Measurements from ENCODE around the gene CHPF. TPM values are rescaled to one million over a fixed set of nuclear protein-coding genes. Genes with fewer than 3 reads are reported as not detected.

Gene CHPF
- total RNA-seq, 1 experiment from 2014 or later = 13.8 TPM

DNA sequence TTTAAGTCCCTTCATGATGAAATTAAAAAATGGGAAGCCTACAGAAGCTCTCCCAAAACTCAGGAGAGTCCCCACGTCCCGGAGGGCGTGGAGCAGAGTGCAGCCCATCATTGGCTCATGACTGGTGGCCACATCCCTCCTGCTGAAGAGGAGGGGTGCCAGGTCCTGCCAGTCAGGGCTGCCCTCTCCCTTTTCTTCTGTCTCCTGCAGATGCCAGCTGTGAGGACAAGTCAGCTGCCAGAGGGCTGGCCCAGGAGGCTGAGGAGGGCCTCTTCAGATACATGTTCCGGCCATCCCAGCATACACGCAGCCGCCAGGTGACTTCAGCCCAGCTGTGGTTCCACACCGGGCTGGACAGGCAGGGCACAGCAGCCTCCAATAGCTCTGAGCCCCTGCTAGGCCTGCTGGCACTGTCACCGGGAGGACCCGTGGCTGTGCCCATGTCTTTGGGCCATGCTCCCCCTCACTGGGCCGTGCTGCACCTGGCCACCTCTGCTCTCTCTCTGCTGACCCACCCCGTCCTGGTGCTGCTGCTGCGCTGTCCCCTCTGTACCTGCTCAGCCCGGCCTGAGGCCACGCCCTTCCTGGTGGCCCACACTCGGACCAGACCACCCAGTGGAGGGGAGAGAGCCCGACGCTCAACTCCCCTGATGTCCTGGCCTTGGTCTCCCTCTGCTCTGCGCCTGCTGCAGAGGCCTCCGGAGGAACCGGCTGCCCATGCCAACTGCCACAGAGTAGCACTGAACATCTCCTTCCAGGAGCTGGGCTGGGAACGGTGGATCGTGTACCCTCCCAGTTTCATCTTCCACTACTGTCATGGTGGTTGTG, 31.1 kb upstream of the CHPF start:
- no peak for DNase-seq (ENCODE audit: low spot score)
- Histone ChIP-seq H3K4me1 (ENCODE audit: insufficient read depth, low read length, poor library complexity, severe bottlenecking) (peaks cover 13% of the 10 kb centered on the region), H3K4me3 (ENCODE audit: low read depth, low read length, poor library complexity, severe bottlenecking) (no peak overlapping the region), H3K27me3 (replicated peaks; ENCODE audit: insufficient read depth, low read depth, low read length, poor library complexity) (no peaks in the 10 kb centered on the region), H3K36me3 (ENCODE audit: insufficient read depth, low read length, poor library complexity, severe bottlenecking) (no peaks in the 10 kb centered on the region), H3K9me3 (ENCODE audit: low read depth, low read length, poor library complexity, severe bottlenecking) (no peaks in the 10 kb centered on the region), H3K27ac (ENCODE audit: low read depth, low read length, poor library complexity, severe bottlenecking) (no peak overlapping the region)
- TF ChIP-seq EZH2 (IDR thresholded peaks at IDR 0.05; ENCODE audit: borderline replicate concordance, low read depth, low read length, poor library complexity, severe bottlenecking) = no peak
- TF ChIP-seq, protein P1, sequence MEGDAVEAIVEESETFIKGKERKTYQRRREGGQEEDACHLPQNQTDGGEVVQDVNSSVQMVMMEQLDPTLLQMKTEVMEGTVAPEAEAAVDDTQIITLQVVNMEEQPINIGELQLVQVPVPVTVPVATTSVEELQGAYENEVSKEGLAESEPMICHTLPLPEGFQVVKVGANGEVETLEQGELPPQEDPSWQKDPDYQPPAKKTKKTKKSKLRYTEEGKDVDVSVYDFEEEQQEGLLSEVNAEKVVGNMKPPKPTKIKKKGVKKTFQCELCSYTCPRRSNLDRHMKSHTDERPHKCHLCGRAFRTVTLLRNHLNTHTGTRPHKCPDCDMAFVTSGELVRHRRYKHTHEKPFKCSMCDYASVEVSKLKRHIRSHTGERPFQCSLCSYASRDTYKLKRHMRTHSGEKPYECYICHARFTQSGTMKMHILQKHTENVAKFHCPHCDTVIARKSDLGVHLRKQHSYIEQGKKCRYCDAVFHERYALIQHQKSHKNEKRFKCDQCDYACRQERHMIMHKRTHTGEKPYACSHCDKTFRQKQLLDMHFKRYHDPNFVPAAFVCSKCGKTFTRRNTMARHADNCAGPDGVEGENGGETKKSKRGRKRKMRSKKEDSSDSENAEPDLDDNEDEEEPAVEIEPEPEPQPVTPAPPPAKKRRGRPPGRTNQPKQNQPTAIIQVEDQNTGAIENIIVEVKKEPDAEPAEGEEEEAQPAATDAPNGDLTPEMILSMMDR (conservative IDR thresholded peaks at IDR 0.05; ENCODE audit: low read depth, low read length) = no peak
- POLR2A ChIA-PET (ENCODE audit: low non-redundant PET) = no interaction called here
- intact Hi-C loops (cut with micrococcal nuclease; ENCODE audit: unreplicated experiment) = no loop called here
- CTCF ChIA-PET = interaction anchor here (1.0 kb wide), 1 partner anchor 34 kb away, joined by 3 read pairs; no protein-coding TSS in a partner anchor
- BruUV-seq (replicated peaks) = no TSS peak

DNA sequence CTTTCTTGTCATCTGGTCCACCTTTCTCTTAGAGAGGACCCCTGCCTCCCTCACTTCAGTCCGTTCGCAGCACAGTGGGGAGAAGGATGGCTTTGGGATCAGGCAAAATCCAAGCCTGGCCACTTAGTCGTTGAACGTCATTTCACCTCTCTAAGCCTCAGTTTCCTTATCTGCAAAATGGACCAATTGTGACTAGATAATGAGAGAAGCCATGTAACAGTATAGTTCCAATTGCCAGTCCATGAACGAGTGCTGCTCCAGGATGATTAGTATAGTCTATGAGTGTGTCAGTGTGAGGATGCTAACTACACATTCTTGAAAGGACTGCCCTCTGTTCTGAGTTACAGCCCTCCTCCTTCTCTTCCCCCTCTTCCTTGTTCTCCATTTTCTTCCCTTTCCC, 29.6 kb upstream of the CHPF start:
- Histone ChIP-seq H3K27ac (ENCODE audit: low read depth, low read length, poor library complexity, severe bottlenecking) (no peak overlapping the region), H3K27me3 (replicated peaks; ENCODE audit: insufficient read depth, low read depth, low read length, poor library complexity) (no peaks in the 10 kb centered on the region), H3K36me3 (ENCODE audit: insufficient read depth, low read length, poor library complexity, severe bottlenecking) (no peaks in the 10 kb centered on the region), H3K4me1 (ENCODE audit: insufficient read depth, low read length, poor library complexity, severe bottlenecking) (peaks cover 14% of the 10 kb centered on the region), H3K4me3 (ENCODE audit: low read depth, low read length, poor library complexity, severe bottlenecking) (no peak overlapping the region), H3K9me3 (ENCODE audit: low read depth, low read length, poor library complexity, severe bottlenecking) (no peaks in the 10 kb centered on the region)
- ChIA-PET CTCF (interaction anchor here (0.6 kb wide), 1 partner anchor 117 kb away, joined by 3 read pairs; no protein-coding TSS in a partner anchor), POLR2A (ENCODE audit: low non-redundant PET) (no interaction called here)
- intact Hi-C loops (cut with micrococcal nuclease; ENCODE audit: unreplicated experiment) = no loop called here
- DNase-seq (ENCODE audit: low spot score) = no peak
- no TSS peak for BruUV-seq (replicated peaks)
- no peak for TF ChIP-seq EZH2 (IDR thresholded peaks at IDR 0.05; ENCODE audit: borderline replicate concordance, low read depth, low read length, poor library complexity, severe bottlenecking)
- TF ChIP-seq, protein P1 (conservative IDR thresholded peaks at IDR 0.05; ENCODE audit: low read depth, low read length) = no peak

DNA sequence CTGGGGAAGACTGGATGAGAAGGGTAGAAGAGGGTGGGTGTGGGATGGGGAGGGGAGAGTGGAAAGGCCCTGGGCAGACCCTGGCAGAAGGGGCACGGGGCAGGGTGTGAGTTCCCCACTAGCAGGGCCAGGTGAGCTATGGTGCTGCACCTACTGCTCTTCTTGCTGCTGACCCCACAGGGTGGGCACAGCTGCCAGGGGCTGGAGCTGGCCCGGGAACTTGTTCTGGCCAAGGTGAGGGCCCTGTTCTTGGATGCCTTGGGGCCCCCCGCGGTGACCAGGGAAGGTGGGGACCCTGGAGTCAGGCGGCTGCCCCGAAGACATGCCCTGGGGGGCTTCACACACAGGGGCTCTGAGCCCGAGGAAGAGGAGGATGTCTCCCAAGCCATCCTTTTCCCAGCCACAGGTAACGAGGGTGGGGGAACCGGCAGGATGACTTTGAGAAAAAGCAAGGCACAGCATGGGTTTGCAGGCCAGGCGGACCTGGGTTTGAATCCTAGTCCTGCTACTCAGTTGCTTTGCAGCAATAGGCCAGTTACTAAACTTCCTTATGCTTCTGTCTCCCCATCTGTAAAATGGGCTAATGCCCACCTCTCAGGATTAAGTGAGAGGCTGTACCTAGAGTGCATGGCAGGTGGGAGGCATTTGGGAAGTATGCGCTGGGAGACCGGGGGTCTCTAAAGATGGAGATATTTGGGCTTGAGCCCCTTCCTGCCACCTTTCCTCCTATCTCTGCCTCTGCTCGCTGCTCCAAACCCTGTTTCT, 28.8 kb upstream of the CHPF start, which contains the start of gene INHA:
TSS of gene INHA (plus strand) at position 74 of the 765 bp plus-strand sequence. CDS start at position 139, 65 bp downstream.
- Histone ChIP-seq H3K36me3 (ENCODE audit: insufficient read depth, low read length, poor library complexity, severe bottlenecking) (no peaks in the 10 kb centered on the region), H3K4me3 (ENCODE audit: low read depth, low read length, poor library complexity, severe bottlenecking) (peak within 1 kb of the TSS; percentile 70), H3K9me3 (ENCODE audit: low read depth, low read length, poor library complexity, severe bottlenecking) (no peaks in the 10 kb centered on the region), H3K4me1 (ENCODE audit: insufficient read depth, low read length, poor library complexity, severe bottlenecking) (peaks cover 14% of the 10 kb centered on the region), H3K27ac (ENCODE audit: low read depth, low read length, poor library complexity, severe bottlenecking) (peak within 1 kb of the TSS; percentile 77), H3K27me3 (replicated peaks; ENCODE audit: insufficient read depth, low read depth, low read length, poor library complexity) (no peaks in the 10 kb centered on the region)
- ChIA-PET CTCF (no interaction called here), POLR2A (ENCODE audit: low non-redundant PET) (no interaction called here)
- TF ChIP-seq, protein P1 (conservative IDR thresholded peaks at IDR 0.05; ENCODE audit: low read depth, low read length) = no peak
- TF ChIP-seq EZH2 (IDR thresholded peaks at IDR 0.05; ENCODE audit: borderline replicate concordance, low read depth, low read length, poor library complexity, severe bottlenecking) = no peak
- BruUV-seq (replicated peaks) = no TSS peak
- intact Hi-C loops (cut with micrococcal nuclease; ENCODE audit: unreplicated experiment) = no loop called here
- no peak for DNase-seq (ENCODE audit: low spot score)

Measured in A673 (cell line).